Testis (tissue), 3 donors: ENCODE measurements around the gene MAPKAPK3. TPM values are rescaled to one million over a fixed set of nuclear protein-coding genes. Genes with fewer than 3 reads are reported as not detected.

Experiments used
- DNase-seq: peaks from one replicate; pipeline ENCODE4 v3.0.0-alpha.2; 2019
- H3K27ac ChIP-seq, 2 donors: fragments of 200-600 bp; sonication (generic); one replicate each; pipeline ENCODE4 v1.5.1; 2019
- H3K27me3 ChIP-seq: fragments of 200-600 bp; sonication (generic); one replicate; pipeline ENCODE4 v1.5.1; 2019
- H3K36me3 ChIP-seq: fragments of 200-600 bp; sonication (generic); one replicate; pipeline ENCODE4 v1.5.1; 2017; ENCODE audit warnings: low read depth; ENCODE audit errors: missing control alignments
- H3K4me1 ChIP-seq: fragments of 200-600 bp; sonication (generic); one replicate; pipeline ENCODE4 v1.5.1; 2019
- H3K4me3 ChIP-seq, 2 donors: fragments of 200-600 bp; sonication (generic); one replicate each; pipeline ENCODE4 v1.5.1; 2017 to 2019
- H3K9me3 ChIP-seq: fragments of 200-600 bp; sonication (generic); one replicate; pipeline ENCODE4 v1.5.1; 2017
- POLR2A ChIP-seq: fragments of 450-650 bp; IDR thresholded peaks from one replicate; pipeline ENCODE4 v1.6.1; 2017; ENCODE audit warnings: antibody characterized with exemption, mild to moderate bottlenecking, moderate library complexity
- WGBS, 2 donors: methylation state at CpG; one replicate each; pipeline ENCODE4 v1.1.5; 2018; 5-methylcytosine and 5-hydroxymethylcytosine counted together
- intact Hi-C: fragments of 100-400 bp; cut with DNase I; formaldehyde crosslinking; loops from one replicate; pipeline ENCODE4 v1.15.1; 2023; ENCODE audit warnings: low total_unique reads
- polyA plus RNA-seq: library from polyadenylated mRNA; stranded (reverse); fragments of 350-450 nt; fragmentation: Illumina TruSeq; extraction: RNeasy Lipid Tissue Mini Kit (QIAGEN cat#74804); gene quantifications from one replicate; pipeline ENCODE4 v1.2.3, GENCODE V29; 2014; ENCODE audit warnings: low read depth, low replicate concordance; ENCODE audit not compliant: insufficient read depth
- total RNA-seq, 2 donors: library from RNA; depleted of rRNA; stranded (reverse); fragments of >200 nt; gene quantifications; one replicate each; pipeline ENCODE4 v1.2.3, GENCODE V29; 2016
- TF ChIP-seq, protein P1 (sequence below), 3 experiments: fragments of 450-650 bp in 2 of 3; fragments of 200-600 bp in 1 of 3; sonication (generic) in 1 of 3; IDR thresholded peaks; one replicate each; pipeline ENCODE4 v1.5.1; 2016 to 2019; ENCODE audit warnings: antibody characterized with exemption in 3 of 3, mild to moderate bottlenecking in 2 of 3, moderate library complexity in 1 of 3

Gene MAPKAPK3
- total and polyA plus RNA-seq, 3 donors from 2014 or later: 19.1 to 27.1 (median 21.4) TPM

GRCh38 chr3:50570508-50571279, 46.3 kb upstream of the MAPKAPK3 start:
- no peak for TF ChIP-seq POLR2A
- no peaks in the 10 kb centered on the region for H3K36me3 ChIP-seq
- no peak overlapping the region for H3K27ac ChIP-seq
- H3K4me3 ChIP-seq: no peak overlapping the region
- no peaks in the 10 kb centered on the region for H3K9me3 ChIP-seq
- H3K4me1 ChIP-seq: peaks cover 14% of the 10 kb centered on the region
- WGBS, 2 donors: 81 to 86% methylated on average over 5 of the region's 5 CpGs
- no peak for DNase-seq
- no peaks in the 10 kb centered on the region for H3K27me3 ChIP-seq
- intact Hi-C loops: loop anchor here (5.0 kb wide), 1 partner anchor 42 kb away; the partner anchor contains the start of gene CISH

DNA sequence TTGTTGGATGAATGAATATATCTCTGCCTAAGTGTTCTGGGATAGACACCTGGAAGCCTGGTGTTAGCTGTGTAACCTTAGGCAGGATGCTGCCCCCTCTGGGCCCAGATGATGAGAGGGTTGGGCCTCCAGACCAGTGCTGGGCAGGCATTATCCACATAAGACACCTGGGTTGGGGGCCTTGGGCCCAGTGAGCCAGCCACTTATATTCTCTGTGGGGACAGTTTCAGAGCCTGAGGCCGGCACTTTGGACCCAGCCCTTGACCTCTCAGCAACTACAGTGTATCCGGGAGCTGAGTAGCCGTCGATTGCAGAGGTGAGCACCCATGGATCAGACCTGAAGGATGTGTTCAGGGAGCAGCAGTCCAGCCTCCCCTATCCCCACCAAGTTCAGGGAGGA, 45.5 kb upstream of the MAPKAPK3 start:
- Histone ChIP-seq H3K9me3 (no peaks in the 10 kb centered on the region), H3K4me3 (no peak overlapping the region), H3K27me3 (no peaks in the 10 kb centered on the region), H3K27ac (no peak overlapping the region), H3K36me3 (no peaks in the 10 kb centered on the region), H3K4me1 (peaks cover 14% of the 10 kb centered on the region)
- no peak for DNase-seq
- TF ChIP-seq, protein P1, sequence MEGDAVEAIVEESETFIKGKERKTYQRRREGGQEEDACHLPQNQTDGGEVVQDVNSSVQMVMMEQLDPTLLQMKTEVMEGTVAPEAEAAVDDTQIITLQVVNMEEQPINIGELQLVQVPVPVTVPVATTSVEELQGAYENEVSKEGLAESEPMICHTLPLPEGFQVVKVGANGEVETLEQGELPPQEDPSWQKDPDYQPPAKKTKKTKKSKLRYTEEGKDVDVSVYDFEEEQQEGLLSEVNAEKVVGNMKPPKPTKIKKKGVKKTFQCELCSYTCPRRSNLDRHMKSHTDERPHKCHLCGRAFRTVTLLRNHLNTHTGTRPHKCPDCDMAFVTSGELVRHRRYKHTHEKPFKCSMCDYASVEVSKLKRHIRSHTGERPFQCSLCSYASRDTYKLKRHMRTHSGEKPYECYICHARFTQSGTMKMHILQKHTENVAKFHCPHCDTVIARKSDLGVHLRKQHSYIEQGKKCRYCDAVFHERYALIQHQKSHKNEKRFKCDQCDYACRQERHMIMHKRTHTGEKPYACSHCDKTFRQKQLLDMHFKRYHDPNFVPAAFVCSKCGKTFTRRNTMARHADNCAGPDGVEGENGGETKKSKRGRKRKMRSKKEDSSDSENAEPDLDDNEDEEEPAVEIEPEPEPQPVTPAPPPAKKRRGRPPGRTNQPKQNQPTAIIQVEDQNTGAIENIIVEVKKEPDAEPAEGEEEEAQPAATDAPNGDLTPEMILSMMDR (IDR thresholded peaks at IDR 0.05): no peak
- no peak for TF ChIP-seq POLR2A
- 76 to 87% methylated on average over 4 of the region's 4 CpGs for WGBS, 2 donors
- intact Hi-C loops: loop anchor here (5.0 kb wide), 1 partner anchor 41 kb away; the partner anchor contains the start of gene CISH

- H3K27ac ChIP-seq: no peak overlapping the region
Measured at GRCh38 chr3:50572158-50572557, 44.8 kb upstream of the MAPKAPK3 start.

GRCh38 chr3:50572801-50573371, 44.1 kb upstream of the MAPKAPK3 start:
- Histone ChIP-seq H3K4me3 (no peak overlapping the region), H3K27me3 (no peaks in the 10 kb centered on the region), H3K9me3 (no peaks in the 10 kb centered on the region), H3K36me3 (no peaks in the 10 kb centered on the region), H3K4me1 (peaks cover 14% of the 10 kb centered on the region), H3K27ac (no peak overlapping the region)
- 94 to 100% methylated on average over 3 to 4 of the region's 4 CpGs for WGBS, 2 donors
- TF ChIP-seq, protein P1 (IDR thresholded peaks at IDR 0.05): no peak
- TF ChIP-seq POLR2A: no peak
- intact Hi-C loops: loop anchor here (5.0 kb wide), 1 partner anchor 39 kb away; the partner anchor contains the start of gene CISH
- DNase-seq: no peak

More at GRCh38 chr3:50572158-50572557, 44.8 kb upstream of the MAPKAPK3 start:
- WGBS, 2 donors: 40 to 43% methylated on average over 1 of the region's 1 CpG
- Histone ChIP-seq H3K27me3 (no peaks in the 10 kb centered on the region), H3K4me3 (no peak overlapping the region), H3K9me3 (no peaks in the 10 kb centered on the region), H3K4me1 (peaks cover 14% of the 10 kb centered on the region), H3K36me3 (no peaks in the 10 kb centered on the region)
- intact Hi-C loops: loop anchor here (5.0 kb wide), 1 partner anchor 40 kb away; the partner anchor contains the start of gene CISH
- TF ChIP-seq POLR2A: no peak
- TF ChIP-seq, protein P1 (IDR thresholded peaks at IDR 0.05): peak; percentile 80 to 86 (median 84)
- DNase-seq: peak; percentile 77
